GM10266 (cell line): ENCODE measurements around the gene CARD11.

Experiments
- DNase-seq: peaks from one replicate; pipeline ENCODE4 v3.0.0; 2012; ENCODE audit errors: extremely low spot score
- CTCF ChIP-seq: IDR thresholded peaks from 2 replicates; pipeline ENCODE4 v1.5.1; 2012; ENCODE audit warnings: mild to moderate bottlenecking, low read depth; ENCODE audit not compliant: control insufficient read depth, insufficient read depth; ENCODE audit errors: missing control alignments

CARD11 gene

GRCh38 chr7:2856388-2857169 lies 187.1 kb downstream of the CARD11 start:
- TF ChIP-seq CTCF, result no peak
- no peak for DNase-seq
